GM12872 (cell line): Measurements from ENCODE around the gene GMDS.

Experiments
- TF ChIP-seq, protein P1 (sequence below): IDR thresholded peaks from 3 replicates; pipeline ENCODE4 v1.5.1; 2011; ENCODE audit warnings: low read depth, mild to moderate bottlenecking, low read length, moderate library complexity; ENCODE audit not compliant: insufficient read depth

Gene GMDS

DNA sequence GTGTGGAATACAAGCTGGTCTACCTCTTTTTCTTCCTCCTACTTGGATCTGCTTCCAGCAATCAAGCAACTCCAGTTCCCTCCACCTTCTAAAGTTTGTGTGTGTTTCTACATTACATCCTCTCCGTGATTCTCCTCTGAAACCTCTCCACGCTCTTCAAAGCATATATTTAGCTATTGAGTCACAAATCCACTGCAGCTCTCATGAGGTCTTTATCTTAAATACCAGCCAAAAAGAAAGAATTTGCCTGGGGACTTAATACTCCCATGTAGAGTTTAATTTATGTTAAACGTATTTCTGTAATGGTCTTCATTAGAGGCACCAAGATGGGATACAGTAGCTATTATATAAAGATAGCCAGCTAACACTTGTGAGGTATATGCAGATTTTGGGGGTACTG, 557.0 kb downstream of the GMDS start:
- TF ChIP-seq, protein P1, sequence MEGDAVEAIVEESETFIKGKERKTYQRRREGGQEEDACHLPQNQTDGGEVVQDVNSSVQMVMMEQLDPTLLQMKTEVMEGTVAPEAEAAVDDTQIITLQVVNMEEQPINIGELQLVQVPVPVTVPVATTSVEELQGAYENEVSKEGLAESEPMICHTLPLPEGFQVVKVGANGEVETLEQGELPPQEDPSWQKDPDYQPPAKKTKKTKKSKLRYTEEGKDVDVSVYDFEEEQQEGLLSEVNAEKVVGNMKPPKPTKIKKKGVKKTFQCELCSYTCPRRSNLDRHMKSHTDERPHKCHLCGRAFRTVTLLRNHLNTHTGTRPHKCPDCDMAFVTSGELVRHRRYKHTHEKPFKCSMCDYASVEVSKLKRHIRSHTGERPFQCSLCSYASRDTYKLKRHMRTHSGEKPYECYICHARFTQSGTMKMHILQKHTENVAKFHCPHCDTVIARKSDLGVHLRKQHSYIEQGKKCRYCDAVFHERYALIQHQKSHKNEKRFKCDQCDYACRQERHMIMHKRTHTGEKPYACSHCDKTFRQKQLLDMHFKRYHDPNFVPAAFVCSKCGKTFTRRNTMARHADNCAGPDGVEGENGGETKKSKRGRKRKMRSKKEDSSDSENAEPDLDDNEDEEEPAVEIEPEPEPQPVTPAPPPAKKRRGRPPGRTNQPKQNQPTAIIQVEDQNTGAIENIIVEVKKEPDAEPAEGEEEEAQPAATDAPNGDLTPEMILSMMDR: no peak

DNA sequence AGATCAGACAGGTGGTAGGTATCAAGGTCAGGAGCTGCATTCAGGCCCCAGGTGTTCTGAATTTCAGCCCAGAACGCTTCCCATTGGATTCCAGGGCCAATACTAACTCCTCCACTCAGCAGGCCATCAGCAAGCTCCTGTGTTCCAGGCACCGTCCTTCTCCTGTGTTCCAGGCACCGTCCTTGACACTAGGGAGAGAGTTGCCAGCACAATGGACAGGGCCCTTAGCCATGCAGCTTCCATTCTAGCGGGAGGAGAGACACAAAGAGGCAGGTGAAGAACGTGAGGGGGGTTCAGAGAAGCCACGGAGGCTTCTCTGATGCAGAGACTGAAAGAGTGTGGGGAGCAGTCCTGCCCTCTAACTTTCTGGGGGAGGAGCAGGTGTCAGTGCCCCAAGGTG, 558.0 kb downstream of the GMDS start:
- TF ChIP-seq, protein P1: no peak

- TF ChIP-seq, protein P1: no peak
Observed at GRCh38 chr6:1686117-1687098, 559.0 kb downstream of the GMDS start.

- TF ChIP-seq, protein P1: no peak
Observed at GRCh38 chr6:1679688-1680068, 565.7 kb downstream of the GMDS start.

DNA sequence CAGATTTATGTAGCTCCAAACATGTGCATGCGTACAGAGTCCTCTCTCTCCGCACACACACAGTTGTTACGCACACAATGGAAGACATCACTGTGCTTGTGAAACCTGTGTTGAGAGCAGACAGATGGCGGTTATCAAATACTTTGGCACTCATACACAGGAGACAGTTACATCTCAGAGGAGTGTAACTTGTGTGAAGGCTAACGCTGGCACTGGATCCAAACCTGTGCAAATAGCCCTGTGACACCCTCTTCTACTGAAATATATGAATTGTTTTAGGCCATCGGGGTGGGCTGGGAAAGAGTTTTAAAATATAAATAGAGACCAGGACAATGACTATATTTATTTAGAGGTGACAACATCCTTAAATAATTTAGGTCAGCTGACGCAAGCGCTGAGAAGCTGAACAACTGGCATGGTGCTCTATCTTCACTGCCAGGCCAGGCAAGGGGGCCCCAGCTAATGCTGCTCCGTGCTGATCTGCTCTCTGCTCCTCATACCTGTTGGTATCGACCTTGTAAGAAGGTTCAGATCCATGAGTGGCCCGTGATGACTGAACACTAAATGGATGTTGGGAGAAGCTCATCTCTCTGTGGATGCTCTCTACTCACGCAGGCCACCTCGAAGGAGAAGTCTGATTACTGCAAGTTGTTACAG, 566.2 kb downstream of the GMDS start:
- TF ChIP-seq, protein P1: no peak

DNA sequence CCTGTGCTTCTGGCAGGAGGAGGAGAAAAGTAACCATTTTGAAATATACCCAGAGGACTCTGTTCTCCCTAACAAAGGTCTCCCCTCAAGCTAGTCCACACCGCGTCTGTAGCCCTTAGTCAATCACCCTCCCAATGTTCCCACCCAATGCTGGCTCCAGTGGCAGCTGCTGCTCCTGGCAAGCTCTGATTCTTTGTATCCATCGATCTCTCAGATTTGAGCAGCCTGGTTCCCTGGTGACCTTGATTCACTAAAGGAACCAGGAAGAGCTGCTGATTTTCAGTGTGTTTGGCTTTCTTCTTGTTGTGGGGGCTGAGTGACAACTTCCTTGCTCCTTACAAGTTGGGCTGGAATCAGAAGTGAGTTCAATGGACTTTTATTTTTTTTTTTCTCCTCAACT, 567.2 kb downstream of the GMDS start:
- TF ChIP-seq, protein P1: no peak

- TF ChIP-seq, protein P1: no peak
Observed at GRCh38 chr6:1672379-1672778, 573.0 kb downstream of the GMDS start.
